ENCODE data around the gene MYCBP2. TPM values are rescaled to one million over a fixed set of nuclear protein-coding genes. Genes with fewer than 3 reads are reported as not detected.

The MYCBP2 gene
- polyA plus RNA-seq, 2 of the 4 experiments (the other 2 are of a cell fraction) = 15.8 to 37.8 TPM

DNA sequence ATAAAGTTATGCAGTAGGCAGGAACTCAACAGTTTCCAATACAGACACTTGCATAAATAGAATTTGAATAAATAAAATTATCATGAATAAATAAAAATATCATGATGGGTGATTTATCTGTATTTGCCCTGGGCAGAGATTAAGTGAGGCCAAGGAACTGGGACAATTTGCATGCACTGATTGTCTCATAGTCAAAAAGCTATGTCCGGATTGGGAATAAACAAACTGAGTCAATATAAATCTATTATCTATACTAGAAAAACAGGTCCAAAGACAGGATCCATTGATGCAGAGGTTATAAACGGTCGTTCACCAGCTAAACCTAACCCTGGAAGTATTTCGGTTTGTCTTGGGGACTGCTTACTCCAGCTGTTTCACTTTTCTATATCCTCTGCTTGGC lies 273.7 kb downstream of the MYCBP2 start:
- TF ChIP-seq MAFK (IDR thresholded peaks at IDR 0.05; ENCODE audit: partially characterized antibody) = no peak
- TF ChIP-seq, protein P1, sequence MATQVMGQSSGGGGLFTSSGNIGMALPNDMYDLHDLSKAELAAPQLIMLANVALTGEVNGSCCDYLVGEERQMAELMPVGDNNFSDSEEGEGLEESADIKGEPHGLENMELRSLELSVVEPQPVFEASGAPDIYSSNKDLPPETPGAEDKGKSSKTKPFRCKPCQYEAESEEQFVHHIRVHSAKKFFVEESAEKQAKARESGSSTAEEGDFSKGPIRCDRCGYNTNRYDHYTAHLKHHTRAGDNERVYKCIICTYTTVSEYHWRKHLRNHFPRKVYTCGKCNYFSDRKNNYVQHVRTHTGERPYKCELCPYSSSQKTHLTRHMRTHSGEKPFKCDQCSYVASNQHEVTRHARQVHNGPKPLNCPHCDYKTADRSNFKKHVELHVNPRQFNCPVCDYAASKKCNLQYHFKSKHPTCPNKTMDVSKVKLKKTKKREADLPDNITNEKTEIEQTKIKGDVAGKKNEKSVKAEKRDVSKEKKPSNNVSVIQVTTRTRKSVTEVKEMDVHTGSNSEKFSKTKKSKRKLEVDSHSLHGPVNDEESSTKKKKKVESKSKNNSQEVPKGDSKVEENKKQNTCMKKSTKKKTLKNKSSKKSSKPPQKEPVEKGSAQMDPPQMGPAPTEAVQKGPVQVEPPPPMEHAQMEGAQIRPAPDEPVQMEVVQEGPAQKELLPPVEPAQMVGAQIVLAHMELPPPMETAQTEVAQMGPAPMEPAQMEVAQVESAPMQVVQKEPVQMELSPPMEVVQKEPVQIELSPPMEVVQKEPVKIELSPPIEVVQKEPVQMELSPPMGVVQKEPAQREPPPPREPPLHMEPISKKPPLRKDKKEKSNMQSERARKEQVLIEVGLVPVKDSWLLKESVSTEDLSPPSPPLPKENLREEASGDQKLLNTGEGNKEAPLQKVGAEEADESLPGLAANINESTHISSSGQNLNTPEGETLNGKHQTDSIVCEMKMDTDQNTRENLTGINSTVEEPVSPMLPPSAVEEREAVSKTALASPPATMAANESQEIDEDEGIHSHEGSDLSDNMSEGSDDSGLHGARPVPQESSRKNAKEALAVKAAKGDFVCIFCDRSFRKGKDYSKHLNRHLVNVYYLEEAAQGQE (IDR thresholded peaks at IDR 0.05) = no peak
- no peak for TF ChIP-seq BHLHE40 (IDR thresholded peaks at IDR 0.05; ENCODE audit: low read depth, low read length)
- TF ChIP-seq GATA3 (IDR thresholded peaks at IDR 0.05; ENCODE audit: borderline replicate concordance) = no peak
- no peak for TF ChIP-seq SREBF2 (IDR thresholded peaks at IDR 0.05)
- TF ChIP-seq CBX8 (IDR thresholded peaks at IDR 0.05) = no peak
- TF ChIP-seq, protein P2, sequence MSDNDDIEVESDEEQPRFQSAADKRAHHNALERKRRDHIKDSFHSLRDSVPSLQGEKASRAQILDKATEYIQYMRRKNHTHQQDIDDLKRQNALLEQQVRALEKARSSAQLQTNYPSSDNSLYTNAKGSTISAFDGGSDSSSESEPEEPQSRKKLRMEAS (IDR thresholded peaks at IDR 0.05) = no peak
- TF ChIP-seq CHD2 (IDR thresholded peaks at IDR 0.05; ENCODE audit: low read length, partially characterized antibody) = no peak
- no peak for TF ChIP-seq POLR2A (IDR thresholded peaks at IDR 0.05; ENCODE audit: low read length)
- TF ChIP-seq CBX2 (IDR thresholded peaks at IDR 0.05; ENCODE audit: borderline replicate concordance, low read depth) = no peak
- TF ChIP-seq ZNF302 (CRISPR knock-in tag; IDR thresholded peaks at IDR 0.05) = no peak
- TF ChIP-seq, protein P3, sequence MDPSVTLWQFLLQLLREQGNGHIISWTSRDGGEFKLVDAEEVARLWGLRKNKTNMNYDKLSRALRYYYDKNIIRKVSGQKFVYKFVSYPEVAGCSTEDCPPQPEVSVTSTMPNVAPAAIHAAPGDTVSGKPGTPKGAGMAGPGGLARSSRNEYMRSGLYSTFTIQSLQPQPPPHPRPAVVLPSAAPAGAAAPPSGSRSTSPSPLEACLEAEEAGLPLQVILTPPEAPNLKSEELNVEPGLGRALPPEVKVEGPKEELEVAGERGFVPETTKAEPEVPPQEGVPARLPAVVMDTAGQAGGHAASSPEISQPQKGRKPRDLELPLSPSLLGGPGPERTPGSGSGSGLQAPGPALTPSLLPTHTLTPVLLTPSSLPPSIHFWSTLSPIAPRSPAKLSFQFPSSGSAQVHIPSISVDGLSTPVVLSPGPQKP (IDR thresholded peaks at IDR 0.05; ENCODE audit: low read depth, low read length) = no peak
- no peak for TF ChIP-seq RNF2 (IDR thresholded peaks at IDR 0.05; ENCODE audit: borderline replicate concordance, low read depth)
- TF ChIP-seq RFX5 (IDR thresholded peaks at IDR 0.05) = no peak
- TF ChIP-seq KDM5A (IDR thresholded peaks at IDR 0.05) = no peak
- ATAC-seq = no peak
- FAIRE-seq = no peak
- WGBS (ENCODE audit: missing lambda C conversion rate) = 94% methylated on average over 4 of the region's 4 CpGs
- H3K27ac ChIP-seq = no peak overlapping the region
- no peak overlapping the region for H3K4me3 ChIP-seq
- no peak for DNase-seq (ENCODE audit: low read depth in 1 of 2, low spot score in 1 of 2)
- no peak overlapping the region for H3K4me2 ChIP-seq
- ChIA-PET CTCF (interaction anchor here (0.6 to 1.1 kb wide), 2 partner anchors 51 to 425 kb away, joined by 3 read pairs; no protein-coding TSS in a partner anchor), POLR2A (no interaction called here)
- no peaks in the 10 kb centered on the region for H3K4me1 ChIP-seq
- H3K9me3 ChIP-seq = no peaks in the 10 kb centered on the region

DNA sequence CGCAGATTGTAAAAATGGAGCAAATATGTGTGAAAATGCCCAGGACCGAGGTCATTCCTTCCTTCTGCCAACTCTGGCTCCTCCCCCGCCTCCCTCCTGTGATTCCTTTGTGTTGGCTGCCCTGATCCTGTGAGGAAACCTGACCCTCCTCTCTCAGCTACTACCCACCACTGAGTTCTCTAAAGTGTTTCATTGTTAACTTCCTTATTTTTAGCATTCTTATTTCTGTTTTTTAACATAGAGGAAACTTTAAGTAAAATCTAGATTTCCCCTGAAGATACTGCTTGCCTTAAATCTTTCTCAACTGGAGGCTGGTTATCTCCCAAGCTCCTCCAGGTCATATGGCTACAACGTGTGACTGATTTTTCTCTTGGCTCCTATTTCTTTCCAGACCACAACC lies 278.2 kb downstream of the MYCBP2 start:
- Histone ChIP-seq H3K4me3 (no peak overlapping the region), H3K27ac (no peak overlapping the region), H3K9me3 (no peaks in the 10 kb centered on the region), H3K4me2 (no peak overlapping the region), H3K4me1 (no peaks in the 10 kb centered on the region)
- FAIRE-seq (no peak), ATAC-seq (no peak), DNase-seq (ENCODE audit: low read depth in 1 of 2, low spot score in 1 of 2) (no peak)
- POLR2A ChIA-PET = no interaction called here
- CTCF ChIA-PET = no interaction called here
- WGBS (ENCODE audit: missing lambda C conversion rate) = 81% methylated on average over 4 of the region's 4 CpGs
- TF ChIP-seq EP300 (IDR thresholded peaks at IDR 0.05) = no peak
- no peak for TF ChIP-seq MAZ (IDR thresholded peaks at IDR 0.05; ENCODE audit: borderline replicate concordance, low read depth, low read length)
- TF ChIP-seq ESRRA (IDR thresholded peaks at IDR 0.05; ENCODE audit: borderline replicate concordance, low read length) = no peak
- TF ChIP-seq, protein P4, sequence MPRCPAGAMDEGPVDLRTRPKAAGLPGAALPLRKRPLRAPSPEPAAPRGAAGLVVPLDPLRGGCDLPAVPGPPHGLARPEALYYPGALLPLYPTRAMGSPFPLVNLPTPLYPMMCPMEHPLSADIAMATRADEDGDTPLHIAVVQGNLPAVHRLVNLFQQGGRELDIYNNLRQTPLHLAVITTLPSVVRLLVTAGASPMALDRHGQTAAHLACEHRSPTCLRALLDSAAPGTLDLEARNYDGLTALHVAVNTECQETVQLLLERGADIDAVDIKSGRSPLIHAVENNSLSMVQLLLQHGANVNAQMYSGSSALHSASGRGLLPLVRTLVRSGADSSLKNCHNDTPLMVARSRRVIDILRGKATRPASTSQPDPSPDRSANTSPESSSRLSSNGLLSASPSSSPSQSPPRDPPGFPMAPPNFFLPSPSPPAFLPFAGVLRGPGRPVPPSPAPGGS (IDR thresholded peaks at IDR 0.05) = no peak
- TF ChIP-seq, protein P5, sequence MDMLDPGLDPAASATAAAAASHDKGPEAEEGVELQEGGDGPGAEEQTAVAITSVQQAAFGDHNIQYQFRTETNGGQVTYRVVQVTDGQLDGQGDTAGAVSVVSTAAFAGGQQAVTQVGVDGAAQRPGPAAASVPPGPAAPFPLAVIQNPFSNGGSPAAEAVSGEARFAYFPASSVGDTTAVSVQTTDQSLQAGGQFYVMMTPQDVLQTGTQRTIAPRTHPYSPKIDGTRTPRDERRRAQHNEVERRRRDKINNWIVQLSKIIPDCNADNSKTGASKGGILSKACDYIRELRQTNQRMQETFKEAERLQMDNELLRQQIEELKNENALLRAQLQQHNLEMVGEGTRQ (IDR thresholded peaks at IDR 0.05) = no peak
- no peak for TF ChIP-seq TP53 (CRISPR knock-in tag; IDR thresholded peaks at IDR 0.05)
- TF ChIP-seq NFE2L2 (conservative IDR thresholded peaks at IDR 0.05; ENCODE audit: low read length) = no peak
- TF ChIP-seq, protein P3 (IDR thresholded peaks at IDR 0.05; ENCODE audit: low read depth, low read length) = no peak
- no peak for TF ChIP-seq HOXA7 (CRISPR knock-in tag; IDR thresholded peaks at IDR 0.05)
- TF ChIP-seq FOSL2 (IDR thresholded peaks at IDR 0.05) = no peak
- TF ChIP-seq FOSL2 (CRISPR knock-in tag; IDR thresholded peaks at IDR 0.05) = no peak
- TF ChIP-seq, protein P6, sequence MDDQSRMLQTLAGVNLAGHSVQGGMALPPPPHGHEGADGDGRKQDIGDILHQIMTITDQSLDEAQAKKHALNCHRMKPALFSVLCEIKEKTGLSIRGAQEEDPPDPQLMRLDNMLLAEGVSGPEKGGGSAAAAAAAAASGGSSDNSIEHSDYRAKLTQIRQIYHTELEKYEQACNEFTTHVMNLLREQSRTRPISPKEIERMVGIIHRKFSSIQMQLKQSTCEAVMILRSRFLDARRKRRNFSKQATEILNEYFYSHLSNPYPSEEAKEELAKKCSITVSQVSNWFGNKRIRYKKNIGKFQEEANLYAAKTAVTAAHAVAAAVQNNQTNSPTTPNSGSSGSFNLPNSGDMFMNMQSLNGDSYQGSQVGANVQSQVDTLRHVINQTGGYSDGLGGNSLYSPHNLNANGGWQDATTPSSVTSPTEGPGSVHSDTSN (IDR thresholded peaks at IDR 0.05) = no peak
- TF ChIP-seq RCOR1 (IDR thresholded peaks at IDR 0.05; ENCODE audit: low read depth, low read length) = no peak
- TF ChIP-seq HOXB5 (CRISPR knock-in tag; IDR thresholded peaks at IDR 0.05) = no peak
